Activated CD8-positive, alpha-beta memory T cell treated with anti-CD3 and anti-CD28 coated beads, Interleukin-2, amount 10 ng/mL, durations not matched to agents 7 days and 5 days (primary cell): ENCODE measurements around the gene CPT2. TPM values are rescaled to one million over a fixed set of nuclear protein-coding genes. Genes with fewer than 3 reads are reported as not detected.

Experiments used
- ATAC-seq: fragments of 150-1000 bp; cut with Tn5 transposase; one replicate; pipeline ENCODE4 v1.10.0; 2021; ENCODE audit warnings: moderate library complexity
- CTCF ChIA-PET: fragments of 350-600 bp; sonication (Branson Sonifier 250); formaldehyde crosslinking; loops from one replicate; lab custom pipeline; 2021; ENCODE audit warnings: antibody characterized with exemption; lab: Charles Lee
- DNase-seq: peaks from one replicate; pipeline ENCODE4 v3.0.0-alpha.2; 2020
- H3K27ac Mint-ChIP-seq: one replicate; pipeline ENCODE4 v1.8.0; 2021; ENCODE audit warnings: mild to moderate bottlenecking, mixed read lengths
- H3K27me3 Mint-ChIP-seq: one replicate; pipeline ENCODE4 v1.8.0; 2021; ENCODE audit warnings: mixed read lengths
- H3K36me3 Mint-ChIP-seq: one replicate; pipeline ENCODE4 v1.8.0; 2021; ENCODE audit warnings: mild to moderate bottlenecking, mixed read lengths
- H3K4me1 Mint-ChIP-seq: one replicate; pipeline ENCODE4 v1.8.0; 2021; ENCODE audit warnings: mixed read lengths
- H3K4me3 Mint-ChIP-seq: one replicate; pipeline ENCODE4 v1.8.0; 2021; ENCODE audit warnings: mild to moderate bottlenecking, moderate library complexity, mixed read lengths
- H3K9me3 Mint-ChIP-seq: one replicate; pipeline ENCODE4 v1.8.0; 2022; ENCODE audit warnings: low read depth, mixed read lengths
- total RNA-seq, 2 experiments: library from RNA; stranded (reverse); gene quantifications; one replicate each; pipeline ENCODE4 v1.2.3, GENCODE V29; 2021

CPT2 gene
- total RNA-seq, 2 experiments from 2014 or later, result 11.5 to 13.5 TPM

GRCh38 chr1:53207726-53208125, 11.1 kb downstream of the CPT2 start:
- Mint-ChIP-seq H3K4me1 (no peaks in the 10 kb centered on the region), H3K9me3 (peaks cover 15% of the 10 kb centered on the region), H3K36me3 (peaks cover 71% of the 10 kb centered on the region), H3K27ac (no peak overlapping the region), H3K27me3 (no peaks in the 10 kb centered on the region), H3K4me3 (no peak overlapping the region)
- DNase-seq (no peak), ATAC-seq (no peak)
- CTCF ChIA-PET, result no interaction called here

- Mint-ChIP-seq H3K27ac (no peak overlapping the region), H3K4me1 (no peaks in the 10 kb centered on the region), H3K9me3 (peaks cover 7% of the 10 kb centered on the region), H3K36me3 (peaks cover 56% of the 10 kb centered on the region), H3K27me3 (no peaks in the 10 kb centered on the region), H3K4me3 (no peak overlapping the region)
- ATAC-seq (no peak), DNase-seq (peak; percentile 30)
- CTCF ChIA-PET, result no interaction called here
These were observed 13.7 kb downstream of the CPT2 start for GRCh38 chr1:53210352-53210751.

- DNase-seq (no peak), ATAC-seq (no peak)
- Mint-ChIP-seq H3K4me1 (no peaks in the 10 kb centered on the region), H3K36me3 (peaks cover 53% of the 10 kb centered on the region), H3K9me3 (peaks cover 7% of the 10 kb centered on the region), H3K27me3 (no peaks in the 10 kb centered on the region), H3K4me3 (no peak overlapping the region), H3K27ac (no peak overlapping the region)
- CTCF ChIA-PET, result no interaction called here
These were observed 14.3 kb downstream of the CPT2 start for GRCh38 chr1:53210954-53211353.

GRCh38 chr1:53214376-53214940, 17.8 kb downstream of the CPT2 start:
- Mint-ChIP-seq H3K27ac (no peak overlapping the region), H3K9me3 (no peaks in the 10 kb centered on the region), H3K36me3 (peaks cover 31% of the 10 kb centered on the region), H3K4me1 (peaks cover 11% of the 10 kb centered on the region), H3K4me3 (no peak overlapping the region), H3K27me3 (no peaks in the 10 kb centered on the region)
- CTCF ChIA-PET, result no interaction called here
- no peak for ATAC-seq
- DNase-seq, result peak; percentile 30

GRCh38 chr1:53218201-53218600, 21.6 kb downstream of the CPT2 start:
- Mint-ChIP-seq H3K36me3 (peaks cover 11% of the 10 kb centered on the region), H3K27me3 (no peaks in the 10 kb centered on the region), H3K27ac (no peak overlapping the region), H3K9me3 (no peaks in the 10 kb centered on the region), H3K4me3 (no peak overlapping the region), H3K4me1 (peaks cover 23% of the 10 kb centered on the region)
- CTCF ChIA-PET, result no interaction called here
- DNase-seq, result no peak
- no peak for ATAC-seq

- CTCF ChIA-PET, result no interaction called here
- ATAC-seq, result no peak
- peak overlapping the region; percentile 95 for H3K27ac Mint-ChIP-seq
- H3K4me1 Mint-ChIP-seq, result peaks cover 23% of the 10 kb centered on the region
- no peak for DNase-seq
- no peaks in the 10 kb centered on the region for H3K27me3 Mint-ChIP-seq
- peak overlapping the region; percentile 91 for H3K4me3 Mint-ChIP-seq
- no peaks in the 10 kb centered on the region for H3K9me3 Mint-ChIP-seq
- peaks cover 5% of the 10 kb centered on the region for H3K36me3 Mint-ChIP-seq
These were observed 23.1 kb downstream of the CPT2 start for GRCh38 chr1:53219711-53220110.

- Mint-ChIP-seq H3K27me3 (no peaks in the 10 kb centered on the region), H3K4me3 (peak within 1 kb of the TSS; percentile 91), H3K9me3 (no peaks in the 10 kb centered on the region), H3K36me3 (peaks cover 5% of the 10 kb centered on the region), H3K4me1 (peaks cover 23% of the 10 kb centered on the region), H3K27ac (peak within 1 kb of the TSS; percentile 95)
- ATAC-seq (peak; percentile 96), DNase-seq (peak; percentile 97)
- CTCF ChIA-PET, result no interaction called here
These were observed 23.7 kb downstream of the CPT2 start, which contains the start of gene CZIB for GRCh38 chr1:53220171-53220961. TSS of gene CZIB (minus strand) at chr1:53220634. CDS start at chr1:53220575, 59 bp downstream.

- Mint-ChIP-seq H3K36me3 (peaks cover 5% of the 10 kb centered on the region), H3K27me3 (no peaks in the 10 kb centered on the region), H3K4me3 (peak overlapping the region; percentile 91), H3K4me1 (peaks cover 23% of the 10 kb centered on the region), H3K27ac (peak overlapping the region; percentile 95), H3K9me3 (no peaks in the 10 kb centered on the region)
- DNase-seq (no peak), ATAC-seq (no peak)
- CTCF ChIA-PET, result interaction anchor here (1.0 kb wide), 1 partner anchor 1580 kb away, joined by 3 read pairs; no protein-coding TSS in a partner anchor
These were observed 24.3 kb downstream of the CPT2 start for GRCh38 chr1:53220962-53221286.

GRCh38 chr1:53237638-53238037, 41.0 kb downstream of the CPT2 start:
- Mint-ChIP-seq H3K9me3 (no peaks in the 10 kb centered on the region), H3K36me3 (peaks cover 20% of the 10 kb centered on the region), H3K27ac (peak overlapping the region; percentile 96), H3K4me1 (peaks cover 28% of the 10 kb centered on the region), H3K4me3 (peak overlapping the region; percentile 96), H3K27me3 (no peaks in the 10 kb centered on the region)
- CTCF ChIA-PET, result interaction anchor here (1.1 kb wide), 1 partner anchor 89 kb away, joined by 3 read pairs; no protein-coding TSS in a partner anchor
- DNase-seq, result no peak
- no peak for ATAC-seq

- no peaks in the 10 kb centered on the region for H3K9me3 Mint-ChIP-seq
- ATAC-seq, result peak; percentile 99
- H3K36me3 Mint-ChIP-seq, result peaks cover 17% of the 10 kb centered on the region
- peak within 1 kb of the TSS; percentile 96 for H3K4me3 Mint-ChIP-seq
- H3K27me3 Mint-ChIP-seq, result no peaks in the 10 kb centered on the region
- CTCF ChIA-PET, result interaction anchor here (1.1 to 1.3 kb wide), 2 partner anchors 88 to 155 kb away, joined by 3 to 5 read pairs; no protein-coding TSS in a partner anchor
- H3K27ac Mint-ChIP-seq, result peak within 1 kb of the TSS; percentile 96
- peaks cover 28% of the 10 kb centered on the region for H3K4me1 Mint-ChIP-seq
- peak; percentile 97 for DNase-seq
These were observed 41.9 kb downstream of the CPT2 start, which contains the start of gene MAGOH for GRCh38 chr1:53238197-53239155. TSS of gene MAGOH (minus strand) at chr1:53238518. CDS start at chr1:53238448, 70 bp downstream.

- H3K36me3 Mint-ChIP-seq, result peaks cover 7% of the 10 kb centered on the region
- CTCF ChIA-PET, result interaction anchor here (0.5 kb wide), 1 partner anchor 206 kb away, joined by 3 read pairs; no protein-coding TSS in a partner anchor
These were observed 45.2 kb downstream of the CPT2 start for GRCh38 chr1:53241828-53242227.

GRCh38 chr1:53242381-53242780, 45.8 kb downstream of the CPT2 start:
- Mint-ChIP-seq H3K9me3 (no peaks in the 10 kb centered on the region), H3K36me3 (peaks cover 8% of the 10 kb centered on the region), H3K27me3 (no peaks in the 10 kb centered on the region), H3K4me3 (no peak overlapping the region), H3K27ac (no peak overlapping the region), H3K4me1 (peaks cover 13% of the 10 kb centered on the region)
- CTCF ChIA-PET, result no interaction called here
- no peak for ATAC-seq
- no peak for DNase-seq

More at GRCh38 chr1:53241828-53242227, 45.2 kb downstream of the CPT2 start:
- Mint-ChIP-seq H3K27me3 (no peaks in the 10 kb centered on the region), H3K9me3 (no peaks in the 10 kb centered on the region), H3K27ac (no peak overlapping the region), H3K4me1 (peaks cover 16% of the 10 kb centered on the region), H3K4me3 (no peak overlapping the region)
- DNase-seq (no peak), ATAC-seq (no peak)

- Mint-ChIP-seq H3K4me1 (peaks cover 1% of the 10 kb centered on the region), H3K9me3 (no peaks in the 10 kb centered on the region), H3K27me3 (no peaks in the 10 kb centered on the region), H3K27ac (no peak overlapping the region), H3K36me3 (peaks cover 14% of the 10 kb centered on the region), H3K4me3 (no peak overlapping the region)
- ATAC-seq, result no peak
- CTCF ChIA-PET, result interaction anchor here (0.6 kb wide), 1 partner anchor 322 kb away, joined by 3 read pairs; no protein-coding TSS in a partner anchor
- DNase-seq, result no peak
These were observed 47.5 kb downstream of the CPT2 start for GRCh38 chr1:53244141-53244540.
